IMR-90 (cell line): ENCODE measurements around the gene CD1D.

ENCODE experiments used
- TF ChIP-seq, protein P1 (sequence below): conservative IDR thresholded peaks from 2 replicates; pipeline ENCODE4 v1.5.1; 2012; ENCODE audit warnings: mild to moderate bottlenecking, low read depth, low read length, improper control_type of control experiment
- TF ChIP-seq, protein P2 (sequence below): fragments of 150-350 bp; IDR thresholded peaks from 2 replicates; pipeline ENCODE4 v1.6.1; 2017; ENCODE audit warnings: mild to moderate bottlenecking, antibody characterized with exemption, low read length, low read depth

DNA sequence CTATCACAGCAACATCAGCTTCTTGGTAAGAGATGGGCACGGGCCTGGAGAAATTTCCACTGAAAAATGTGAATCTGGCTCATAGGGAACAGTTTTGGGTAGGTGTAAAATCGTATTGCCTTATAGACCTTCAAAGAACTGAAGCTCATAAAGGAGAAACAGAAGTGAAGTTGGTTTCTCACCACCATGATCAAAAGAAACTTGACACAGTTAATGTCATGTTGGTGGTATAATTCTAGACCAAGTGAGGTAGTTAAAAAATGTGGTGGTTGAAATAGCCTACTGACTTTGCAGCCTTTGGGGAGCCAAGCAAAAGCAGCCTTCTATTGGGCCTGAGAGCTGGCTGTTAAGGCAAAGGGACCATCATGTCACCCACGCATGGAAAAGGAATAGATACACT is 8.9 kb downstream of the CD1D start:
- TF ChIP-seq, protein P1, sequence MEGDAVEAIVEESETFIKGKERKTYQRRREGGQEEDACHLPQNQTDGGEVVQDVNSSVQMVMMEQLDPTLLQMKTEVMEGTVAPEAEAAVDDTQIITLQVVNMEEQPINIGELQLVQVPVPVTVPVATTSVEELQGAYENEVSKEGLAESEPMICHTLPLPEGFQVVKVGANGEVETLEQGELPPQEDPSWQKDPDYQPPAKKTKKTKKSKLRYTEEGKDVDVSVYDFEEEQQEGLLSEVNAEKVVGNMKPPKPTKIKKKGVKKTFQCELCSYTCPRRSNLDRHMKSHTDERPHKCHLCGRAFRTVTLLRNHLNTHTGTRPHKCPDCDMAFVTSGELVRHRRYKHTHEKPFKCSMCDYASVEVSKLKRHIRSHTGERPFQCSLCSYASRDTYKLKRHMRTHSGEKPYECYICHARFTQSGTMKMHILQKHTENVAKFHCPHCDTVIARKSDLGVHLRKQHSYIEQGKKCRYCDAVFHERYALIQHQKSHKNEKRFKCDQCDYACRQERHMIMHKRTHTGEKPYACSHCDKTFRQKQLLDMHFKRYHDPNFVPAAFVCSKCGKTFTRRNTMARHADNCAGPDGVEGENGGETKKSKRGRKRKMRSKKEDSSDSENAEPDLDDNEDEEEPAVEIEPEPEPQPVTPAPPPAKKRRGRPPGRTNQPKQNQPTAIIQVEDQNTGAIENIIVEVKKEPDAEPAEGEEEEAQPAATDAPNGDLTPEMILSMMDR = no peak
- TF ChIP-seq, protein P2, sequence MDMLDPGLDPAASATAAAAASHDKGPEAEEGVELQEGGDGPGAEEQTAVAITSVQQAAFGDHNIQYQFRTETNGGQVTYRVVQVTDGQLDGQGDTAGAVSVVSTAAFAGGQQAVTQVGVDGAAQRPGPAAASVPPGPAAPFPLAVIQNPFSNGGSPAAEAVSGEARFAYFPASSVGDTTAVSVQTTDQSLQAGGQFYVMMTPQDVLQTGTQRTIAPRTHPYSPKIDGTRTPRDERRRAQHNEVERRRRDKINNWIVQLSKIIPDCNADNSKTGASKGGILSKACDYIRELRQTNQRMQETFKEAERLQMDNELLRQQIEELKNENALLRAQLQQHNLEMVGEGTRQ = no peak
